Measurements from ENCODE around the gene TRIM62.
"Not testable (repeated sequence)": the region's sequence is repeated elsewhere in the genome, so short reads cannot be mapped to it uniquely, and the experiment has no call there.

Gene TRIM62

DNA sequence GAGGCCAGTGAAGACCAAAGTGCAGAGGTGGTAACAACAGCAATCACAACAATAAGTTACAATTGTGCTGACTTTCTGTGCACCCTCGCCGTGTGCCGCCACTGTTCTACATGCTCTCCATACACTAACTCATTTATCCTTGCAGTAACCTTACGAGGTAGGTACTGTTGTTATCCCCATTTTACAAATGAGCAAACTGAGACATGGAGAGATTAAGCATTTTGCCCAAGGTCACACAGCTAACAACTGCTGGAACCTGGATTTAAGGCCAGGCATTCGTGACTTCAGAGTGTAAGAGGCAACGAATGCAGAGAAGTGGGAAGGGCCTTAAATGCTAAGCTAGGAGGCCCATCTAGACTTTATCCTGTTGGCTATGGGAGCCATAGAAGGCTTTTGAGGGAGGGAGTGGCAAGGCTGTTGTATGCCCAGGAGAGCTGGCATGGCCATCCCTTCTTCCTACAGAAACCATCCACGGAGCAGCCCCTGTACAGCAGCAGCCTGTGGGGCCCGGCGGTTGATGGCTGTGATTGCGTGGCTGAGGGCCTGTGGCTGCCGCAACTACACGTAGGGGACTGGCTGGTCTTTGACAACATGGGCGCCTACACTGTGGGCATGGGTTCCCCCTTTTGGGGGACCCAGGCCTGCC, 64.3 kb downstream of the TRIM62 start:
- Histone ChIP-seq H2BK15ac (replicated peaks; ENCODE audit: low read depth) (no peak overlapping the region), H2AK5ac (ENCODE audit: low read length) (no peak overlapping the region), H3K4me2 (ENCODE audit: low read length) (no peak overlapping the region), H3K36me3 (ENCODE audit: control insufficient read depth, insufficient read depth, low read length) (no peaks in the 10 kb centered on the region), H3K4ac (ENCODE audit: low read depth, low read length) (no peak overlapping the region), H3K56ac (ENCODE audit: low read length) (no peak overlapping the region), H3K4me1 (ENCODE audit: control insufficient read depth, low read depth, low read length) (no peaks in the 10 kb centered on the region), H3K27me3 (ENCODE audit: insufficient read depth, low read length, poor library complexity) (no peaks in the 10 kb centered on the region), H3K27ac (ENCODE audit: low read depth, low read length) (no peak overlapping the region), H3K79me2 (ENCODE audit: control insufficient read depth, insufficient read depth, low read length) (no peaks in the 10 kb centered on the region), H3K23ac (ENCODE audit: low read length) (no peak overlapping the region), H2BK120ac (ENCODE audit: low read depth, low read length) (no peak overlapping the region), H3K4me3 (ENCODE audit: low read length) (no peak overlapping the region), H3K18ac (ENCODE audit: low read length) (no peak overlapping the region), H3K79me1 (ENCODE audit: low read length) (no peaks in the 10 kb centered on the region), H3K9ac (ENCODE audit: low read length) (no peak overlapping the region), H4K8ac (ENCODE audit: low read depth, low read length) (no peak overlapping the region), H4K5ac (ENCODE audit: low read length) (no peak overlapping the region), H2BK5ac (ENCODE audit: low read length) (no peak overlapping the region)
- no peak for DNase-seq
- WGBS (ENCODE audit: extremely low coverage, insufficient coverage, low lambda C conversion rate), result no CpG with 5 or more reads among the region's 13 CpGs

DNA sequence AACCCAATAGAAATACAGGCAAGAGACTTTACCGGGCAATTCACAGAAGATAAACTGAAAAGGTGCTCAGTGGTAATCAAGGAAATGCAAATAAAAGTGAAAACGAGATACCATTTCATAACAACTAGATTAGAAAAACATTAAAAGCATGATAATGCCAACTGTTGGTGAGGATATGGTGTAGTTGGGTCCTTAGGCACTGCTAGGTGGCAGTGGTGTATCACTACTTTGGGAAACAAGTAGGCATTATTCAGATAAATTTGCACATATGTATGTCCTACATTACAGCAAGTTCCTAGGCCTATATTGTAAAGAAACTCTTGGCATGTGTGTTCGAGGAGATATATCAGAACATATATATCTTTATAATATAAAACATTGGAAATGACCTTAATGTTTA, 69.9 kb downstream of the TRIM62 start:
- Histone ChIP-seq H3K18ac (ENCODE audit: low read length) (no peak overlapping the region), H3K79me2 (ENCODE audit: control insufficient read depth, insufficient read depth, low read length) (no peaks in the 10 kb centered on the region), H2AK5ac (ENCODE audit: low read length) (no peak overlapping the region), H3K56ac (ENCODE audit: low read length) (no peak overlapping the region), H2BK5ac (ENCODE audit: low read length) (no peak overlapping the region), H2BK15ac (replicated peaks; ENCODE audit: low read depth) (no peak overlapping the region), H3K27me3 (ENCODE audit: insufficient read depth, low read length, poor library complexity) (no peaks in the 10 kb centered on the region), H3K4me2 (ENCODE audit: low read length) (no peak overlapping the region), H3K4me3 (ENCODE audit: low read length) (no peak overlapping the region), H3K4me1 (ENCODE audit: control insufficient read depth, low read depth, low read length) (no peaks in the 10 kb centered on the region), H3K23ac (ENCODE audit: low read length) (no peak overlapping the region), H2BK120ac (ENCODE audit: low read depth, low read length) (no peak overlapping the region), H3K36me3 (ENCODE audit: control insufficient read depth, insufficient read depth, low read length) (no peaks in the 10 kb centered on the region), H4K8ac (ENCODE audit: low read depth, low read length) (no peak overlapping the region), H3K79me1 (ENCODE audit: low read length) (no peaks in the 10 kb centered on the region), H3K4ac (ENCODE audit: low read depth, low read length) (no peak overlapping the region), H3K9ac (ENCODE audit: low read length) (no peak overlapping the region), H3K27ac (ENCODE audit: low read depth, low read length) (no peak overlapping the region), H4K5ac (ENCODE audit: low read length) (no peak overlapping the region)
- DNase-seq, result no peak
- WGBS (ENCODE audit: extremely low coverage, insufficient coverage, low lambda C conversion rate), result no CpG with 5 or more reads among the region's 3 CpGs

GRCh38 chr1:33110477-33110876, 71.4 kb downstream of the TRIM62 start:
- no peak for DNase-seq
- no peak overlapping the region for H2BK15ac ChIP-seq (replicated peaks; ENCODE audit: low read depth)
- H3K56ac ChIP-seq (ENCODE audit: low read length), result no peak overlapping the region
- no peaks in the 10 kb centered on the region for H3K36me3 ChIP-seq (ENCODE audit: control insufficient read depth, insufficient read depth, low read length)
- H3K23ac ChIP-seq (ENCODE audit: low read length), result no peak overlapping the region
- H3K4me3 ChIP-seq (ENCODE audit: low read length), result no peak overlapping the region
- no peak overlapping the region for H2AK5ac ChIP-seq (ENCODE audit: low read length)
- H4K5ac ChIP-seq (ENCODE audit: low read length), result no peak overlapping the region
- H3K79me2 ChIP-seq (ENCODE audit: control insufficient read depth, insufficient read depth, low read length), result no peaks in the 10 kb centered on the region
- H2BK120ac ChIP-seq (ENCODE audit: low read depth, low read length), result no peak overlapping the region
- no peaks in the 10 kb centered on the region for H3K27me3 ChIP-seq (ENCODE audit: insufficient read depth, low read length, poor library complexity)
- H3K4ac ChIP-seq (ENCODE audit: low read depth, low read length), result no peak overlapping the region
- no peak overlapping the region for H2BK5ac ChIP-seq (ENCODE audit: low read length)
- no peaks in the 10 kb centered on the region for H3K79me1 ChIP-seq (ENCODE audit: low read length)
- H3K4me1 ChIP-seq (ENCODE audit: control insufficient read depth, low read depth, low read length), result no peaks in the 10 kb centered on the region
- H4K8ac ChIP-seq (ENCODE audit: low read depth, low read length), result no peak overlapping the region
- H3K18ac ChIP-seq (ENCODE audit: low read length), result no peak overlapping the region
- no peak overlapping the region for H3K27ac ChIP-seq (ENCODE audit: low read depth, low read length)
- no peak overlapping the region for H3K9ac ChIP-seq (ENCODE audit: low read length)
- no peak overlapping the region for H3K4me2 ChIP-seq (ENCODE audit: low read length)

DNA sequence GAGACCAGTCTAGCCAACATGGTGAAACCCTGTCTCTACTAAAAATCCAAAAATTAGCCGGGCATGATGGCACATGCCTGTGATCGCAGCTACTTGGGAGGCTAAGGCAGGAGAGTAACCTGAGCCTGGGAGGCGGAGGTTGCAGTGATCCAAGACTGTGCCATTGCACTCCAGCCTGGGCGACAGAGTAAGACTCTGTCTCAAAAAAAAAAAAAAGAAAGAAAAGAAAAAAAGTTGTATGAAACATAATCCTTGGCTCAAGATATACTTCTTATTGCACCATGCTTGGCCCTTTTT, 81.8 kb downstream of the TRIM62 start:
- H3K4me2 ChIP-seq (ENCODE audit: low read length); H4K5ac ChIP-seq (ENCODE audit: low read length); H3K79me1 ChIP-seq (ENCODE audit: low read length); H4K8ac ChIP-seq (ENCODE audit: low read depth, low read length); H3K4me1 ChIP-seq (ENCODE audit: control insufficient read depth, low read depth, low read length); H3K56ac ChIP-seq (ENCODE audit: low read length); H2AK5ac ChIP-seq (ENCODE audit: low read length); H3K27ac ChIP-seq (ENCODE audit: low read depth, low read length); H3K23ac ChIP-seq (ENCODE audit: low read length); H3K18ac ChIP-seq (ENCODE audit: low read length); DNase-seq; H3K4me3 ChIP-seq (ENCODE audit: low read length); H2BK5ac ChIP-seq (ENCODE audit: low read length); H2BK15ac ChIP-seq (replicated peaks; ENCODE audit: low read depth); H3K9ac ChIP-seq (ENCODE audit: low read length); H3K27me3 ChIP-seq (ENCODE audit: insufficient read depth, low read length, poor library complexity); H3K4ac ChIP-seq (ENCODE audit: low read depth, low read length); H2BK120ac ChIP-seq (ENCODE audit: low read depth, low read length); H3K79me2 ChIP-seq (ENCODE audit: control insufficient read depth, insufficient read depth, low read length); H3K36me3 ChIP-seq (ENCODE audit: control insufficient read depth, insufficient read depth, low read length): not testable (repeated sequence)
- WGBS (ENCODE audit: extremely low coverage, insufficient coverage, low lambda C conversion rate), result no CpG with 5 or more reads among the region's 4 CpGs

DNA sequence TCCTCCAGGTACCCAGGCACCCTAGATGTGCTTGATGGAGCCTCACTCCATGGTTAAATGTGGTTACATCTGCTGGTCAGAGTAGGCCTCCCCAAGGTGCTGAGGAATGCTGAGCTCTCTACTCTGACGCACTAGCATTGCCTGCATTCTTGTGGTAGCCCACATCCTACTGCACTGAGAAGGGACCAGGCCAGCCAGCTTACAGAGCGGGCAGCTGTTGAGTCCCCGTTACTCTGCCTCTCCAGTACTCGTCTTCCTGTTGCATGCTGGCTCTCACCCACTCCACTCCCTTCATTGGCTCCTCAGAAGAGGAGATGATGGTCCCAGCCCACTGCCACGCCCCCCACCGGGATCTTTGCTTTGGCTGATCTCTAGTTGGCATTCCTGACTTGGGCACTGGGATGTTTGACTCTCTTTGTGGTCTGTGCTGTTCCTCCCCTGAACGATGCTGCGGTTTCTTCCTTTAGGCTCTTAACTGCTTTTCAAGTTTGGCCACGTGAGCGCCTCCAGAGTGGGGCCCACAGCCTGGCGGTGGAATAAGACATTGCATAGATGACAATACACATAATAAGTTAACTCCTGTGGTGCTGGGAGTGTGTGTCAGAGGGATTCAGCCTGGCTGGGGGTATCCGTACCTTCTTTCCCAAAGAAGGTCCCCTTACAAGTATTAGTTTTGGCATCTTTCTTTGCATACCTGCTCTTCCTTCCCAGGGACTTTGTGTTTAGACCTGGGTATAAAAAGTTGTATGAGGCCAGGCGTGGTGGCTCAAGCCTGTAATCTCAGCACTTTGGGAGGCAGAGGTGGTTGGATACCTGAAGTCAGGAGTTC, 82.3 kb downstream of the TRIM62 start:
- Histone ChIP-seq H2BK15ac (replicated peaks; ENCODE audit: low read depth) (no peak overlapping the region), H3K4ac (ENCODE audit: low read depth, low read length) (no peak overlapping the region), H2AK5ac (ENCODE audit: low read length) (no peak overlapping the region), H3K18ac (ENCODE audit: low read length) (no peak overlapping the region), H3K23ac (ENCODE audit: low read length) (no peak overlapping the region), H2BK120ac (ENCODE audit: low read depth, low read length) (no peak overlapping the region), H3K4me2 (ENCODE audit: low read length) (no peak overlapping the region), H3K27ac (ENCODE audit: low read depth, low read length) (no peak overlapping the region), H4K8ac (ENCODE audit: low read depth, low read length) (no peak overlapping the region), H3K4me3 (ENCODE audit: low read length) (no peak overlapping the region), H3K79me2 (ENCODE audit: control insufficient read depth, insufficient read depth, low read length) (no peaks in the 10 kb centered on the region), H3K79me1 (ENCODE audit: low read length) (no peaks in the 10 kb centered on the region), H3K27me3 (ENCODE audit: insufficient read depth, low read length, poor library complexity) (no peaks in the 10 kb centered on the region), H3K9ac (ENCODE audit: low read length) (no peak overlapping the region), H3K56ac (ENCODE audit: low read length) (no peak overlapping the region), H4K5ac (ENCODE audit: low read length) (no peak overlapping the region), H3K4me1 (ENCODE audit: control insufficient read depth, low read depth, low read length) (no peaks in the 10 kb centered on the region), H3K36me3 (ENCODE audit: control insufficient read depth, insufficient read depth, low read length) (no peaks in the 10 kb centered on the region), H2BK5ac (ENCODE audit: low read length) (no peak overlapping the region)
- peak; percentile 71 for DNase-seq
- WGBS (ENCODE audit: extremely low coverage, insufficient coverage, low lambda C conversion rate), result no CpG with 5 or more reads among the region's 13 CpGs

GRCh38 chr1:33098371-33098770, 83.5 kb downstream of the TRIM62 start:
- Histone ChIP-seq H4K5ac (ENCODE audit: low read length) (no peak overlapping the region), H3K4me1 (ENCODE audit: control insufficient read depth, low read depth, low read length) (no peaks in the 10 kb centered on the region), H3K27me3 (ENCODE audit: insufficient read depth, low read length, poor library complexity) (no peaks in the 10 kb centered on the region), H3K27ac (ENCODE audit: low read depth, low read length) (no peak overlapping the region), H2BK120ac (ENCODE audit: low read depth, low read length) (no peak overlapping the region), H3K79me2 (ENCODE audit: control insufficient read depth, insufficient read depth, low read length) (no peaks in the 10 kb centered on the region), H3K23ac (ENCODE audit: low read length) (no peak overlapping the region), H4K8ac (ENCODE audit: low read depth, low read length) (no peak overlapping the region), H3K36me3 (ENCODE audit: control insufficient read depth, insufficient read depth, low read length) (no peaks in the 10 kb centered on the region), H3K56ac (ENCODE audit: low read length) (no peak overlapping the region), H3K18ac (ENCODE audit: low read length) (no peak overlapping the region), H3K79me1 (ENCODE audit: low read length) (no peaks in the 10 kb centered on the region), H2BK5ac (ENCODE audit: low read length) (no peak overlapping the region), H2AK5ac (ENCODE audit: low read length) (no peak overlapping the region), H2BK15ac (replicated peaks; ENCODE audit: low read depth) (no peak overlapping the region), H3K9ac (ENCODE audit: low read length) (no peak overlapping the region), H3K4me3 (ENCODE audit: low read length) (no peak overlapping the region), H3K4me2 (ENCODE audit: low read length) (no peak overlapping the region), H3K4ac (ENCODE audit: low read depth, low read length) (no peak overlapping the region)
- DNase-seq, result no peak
